GM19452 (cell line): Measurements from ENCODE around the gene ROR1.

Source experiments
- ATAC-seq: cut with Tn5 transposase; IDR thresholded peaks from one replicate; pipeline ENCODE4 v1.9.1; 2021; ENCODE audit not compliant: unreplicated experiment

The ROR1 gene

DNA sequence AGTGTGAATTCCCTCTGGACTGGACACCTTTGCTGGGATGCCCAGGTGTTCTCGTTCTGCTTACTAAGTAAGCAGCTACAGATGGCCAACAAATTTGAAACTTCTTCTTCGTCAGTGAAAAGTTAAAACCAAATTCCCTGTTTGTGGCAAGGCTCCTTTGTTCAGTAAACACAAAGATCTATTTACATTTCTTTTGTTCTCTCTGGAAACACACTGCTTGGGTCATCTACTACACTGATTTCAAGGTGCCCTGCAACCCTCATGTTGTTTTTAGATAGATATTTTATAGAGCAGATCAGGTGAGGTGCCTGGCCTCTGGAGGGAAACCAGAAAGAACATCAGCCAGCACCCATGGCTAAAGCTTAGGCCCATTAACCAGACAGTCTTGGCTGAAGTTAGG, 272.4 kb downstream of the ROR1 start:
- no peak for ATAC-seq

DNA sequence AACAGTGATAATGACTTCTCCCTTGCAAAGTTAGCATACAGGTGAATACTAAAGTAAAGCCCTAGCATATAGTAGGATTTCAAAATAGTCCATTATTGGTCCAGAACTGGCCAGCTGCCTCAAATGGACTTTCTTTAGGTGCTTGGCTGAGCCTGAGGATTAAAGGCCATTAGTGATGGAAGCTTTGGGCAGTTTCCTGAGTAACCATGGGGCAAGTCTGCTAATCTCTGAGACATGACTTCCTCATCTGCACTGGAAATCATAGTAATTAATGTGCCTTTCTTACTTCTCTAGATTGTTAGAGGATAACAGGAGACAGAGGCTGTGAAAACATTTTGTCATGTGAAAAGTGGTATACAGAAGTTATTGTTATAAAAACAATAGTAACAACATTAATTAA, 273.1 kb downstream of the ROR1 start:
- no peak for ATAC-seq

DNA sequence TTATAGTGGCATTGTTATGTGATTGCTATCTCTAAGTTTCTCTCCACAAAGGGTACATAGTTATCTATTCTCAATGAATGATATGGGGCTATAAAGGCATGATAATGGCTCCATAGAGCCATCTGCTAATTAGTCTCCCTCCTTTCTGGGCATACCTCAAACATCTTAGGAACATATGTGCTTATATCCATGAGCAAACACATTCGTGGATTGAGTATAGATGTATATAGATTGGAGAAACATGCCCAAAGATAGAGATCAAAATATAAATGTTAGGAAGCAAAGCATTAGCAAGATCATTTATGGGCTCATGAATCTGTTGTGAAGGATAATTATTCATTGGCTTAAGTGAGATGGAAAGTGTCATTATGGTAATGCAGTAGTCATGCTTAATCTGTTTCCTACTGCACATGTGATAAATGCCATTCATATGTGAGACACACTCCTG, 273.8 kb downstream of the ROR1 start:
- no peak for ATAC-seq

DNA sequence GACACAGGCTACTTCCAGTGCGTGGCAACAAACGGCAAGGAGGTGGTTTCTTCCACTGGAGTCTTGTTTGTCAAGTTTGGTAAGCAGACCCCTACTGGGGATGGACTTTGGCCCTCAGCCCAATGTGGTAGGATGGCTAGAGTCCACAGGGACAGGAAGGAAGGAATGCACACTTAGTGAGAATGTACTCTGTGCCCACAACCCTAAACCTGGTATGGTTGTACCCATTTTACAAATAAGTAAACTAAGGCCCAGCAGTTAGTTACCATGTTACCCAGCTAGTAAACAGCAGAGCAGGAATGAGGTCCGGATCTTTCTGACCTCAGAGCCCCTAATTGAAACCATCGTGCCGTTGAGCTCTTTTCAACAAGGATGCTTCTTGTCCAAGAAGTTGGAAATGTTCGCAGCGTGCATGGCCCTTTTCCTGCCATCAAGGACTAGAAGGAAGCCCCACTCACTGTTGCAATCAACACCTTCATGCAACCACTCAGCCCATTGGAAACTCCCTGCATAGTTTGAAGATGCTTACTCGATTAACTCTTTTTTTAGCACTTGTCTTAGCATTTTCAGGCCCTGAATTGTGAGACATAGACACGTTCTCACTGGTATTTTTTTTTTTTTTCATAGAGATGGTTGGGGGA, 276.2 kb downstream of the ROR1 start:
- ATAC-seq: no peak

DNA sequence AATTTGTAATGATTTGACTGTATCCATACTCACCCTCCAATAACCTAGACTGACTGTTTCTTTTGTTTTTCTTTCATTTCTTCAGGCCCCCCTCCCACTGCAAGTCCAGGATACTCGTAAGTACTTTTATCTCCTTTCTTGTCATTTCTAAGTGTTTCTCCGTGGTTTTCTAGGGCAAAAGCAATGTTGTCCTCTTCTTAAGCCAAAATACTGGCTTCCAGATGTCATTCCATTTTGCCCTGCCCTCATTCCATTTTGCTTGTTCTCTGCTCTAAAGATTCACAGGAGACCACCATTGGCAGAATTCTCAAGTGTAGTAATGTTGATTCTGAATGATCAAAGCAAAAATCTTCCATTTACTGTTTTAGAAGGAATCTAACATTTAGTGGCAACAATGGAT, 276.8 kb downstream of the ROR1 start:
- ATAC-seq: no peak

DNA sequence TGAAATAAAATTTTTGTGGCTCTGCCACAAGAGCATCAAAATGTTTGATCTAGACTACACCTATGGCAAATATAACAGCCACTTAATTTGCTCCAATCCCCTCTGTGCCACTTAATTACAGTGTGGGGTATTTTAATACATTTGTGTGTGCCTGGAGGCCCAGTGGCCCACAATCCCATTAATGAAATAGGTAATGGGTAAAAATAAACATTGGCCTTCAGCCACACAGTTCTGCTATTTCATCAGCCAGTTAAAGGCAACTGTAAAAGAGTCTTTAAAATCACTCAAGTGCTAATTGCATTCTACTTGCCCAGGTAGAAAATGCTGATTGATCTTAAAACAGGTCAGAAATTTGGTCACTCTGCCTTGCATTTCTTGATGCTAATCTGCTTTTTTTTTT, 278.0 kb downstream of the ROR1 start:
- ATAC-seq: no peak

DNA sequence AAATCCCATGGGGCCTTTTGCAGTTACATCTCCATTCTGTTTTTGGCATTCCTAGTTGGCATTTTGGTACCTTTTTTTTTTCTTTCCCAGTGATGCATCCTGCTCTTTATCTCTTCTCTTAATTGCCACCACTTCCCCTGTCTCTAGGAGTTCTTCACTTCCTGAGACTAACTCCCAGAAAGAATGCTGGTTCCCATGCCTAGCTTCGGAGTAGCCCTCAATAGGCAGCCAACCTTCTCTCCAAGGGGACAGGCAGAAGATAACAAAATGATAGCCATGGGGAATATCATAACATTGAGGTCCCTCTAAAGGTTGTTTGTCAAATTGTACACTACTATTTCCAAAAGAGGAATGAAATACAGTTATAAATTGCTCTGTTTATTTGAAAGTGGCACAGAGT, 279.0 kb downstream of the ROR1 start:
- ATAC-seq: no peak

DNA sequence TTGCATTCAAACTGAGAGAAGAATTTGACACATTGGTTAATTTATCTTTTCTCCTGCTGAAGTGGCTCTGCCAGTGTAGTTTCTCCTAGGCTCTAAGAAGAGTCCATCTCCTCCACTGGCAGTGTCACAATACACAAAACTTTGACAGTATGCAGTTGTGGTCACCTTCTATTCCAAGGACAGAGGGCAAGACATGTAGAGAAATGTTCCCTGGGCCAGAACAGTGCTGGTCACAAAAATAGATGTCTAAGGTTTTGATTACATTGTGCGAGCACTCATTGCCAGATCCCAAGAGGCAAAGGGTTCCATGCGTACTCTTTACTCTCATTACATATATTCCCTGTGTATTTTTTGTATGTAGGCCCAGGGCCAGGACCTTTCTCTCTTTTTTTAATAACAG, 281.5 kb downstream of the ROR1 start:
- ATAC-seq: no peak

DNA sequence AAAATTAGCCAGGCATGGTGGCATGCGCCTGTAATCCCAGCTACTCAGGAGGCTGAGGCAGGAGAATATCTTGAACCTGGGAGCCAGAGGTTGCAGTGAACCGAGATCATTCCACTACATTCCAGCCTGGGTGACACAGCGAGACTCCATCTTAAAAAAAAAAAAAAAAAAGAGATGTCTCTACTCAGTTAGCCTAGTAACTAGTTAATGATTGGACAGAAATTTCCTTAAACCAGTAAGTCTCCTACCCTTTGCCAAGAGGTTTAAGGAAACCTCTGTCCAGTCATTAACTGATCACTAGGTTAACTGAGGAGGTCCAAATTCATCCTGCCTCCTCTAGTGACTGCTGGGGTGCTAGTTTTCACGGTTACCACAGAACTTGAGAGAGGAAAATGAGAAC, 285.7 kb downstream of the ROR1 start:
- ATAC-seq: no peak

DNA sequence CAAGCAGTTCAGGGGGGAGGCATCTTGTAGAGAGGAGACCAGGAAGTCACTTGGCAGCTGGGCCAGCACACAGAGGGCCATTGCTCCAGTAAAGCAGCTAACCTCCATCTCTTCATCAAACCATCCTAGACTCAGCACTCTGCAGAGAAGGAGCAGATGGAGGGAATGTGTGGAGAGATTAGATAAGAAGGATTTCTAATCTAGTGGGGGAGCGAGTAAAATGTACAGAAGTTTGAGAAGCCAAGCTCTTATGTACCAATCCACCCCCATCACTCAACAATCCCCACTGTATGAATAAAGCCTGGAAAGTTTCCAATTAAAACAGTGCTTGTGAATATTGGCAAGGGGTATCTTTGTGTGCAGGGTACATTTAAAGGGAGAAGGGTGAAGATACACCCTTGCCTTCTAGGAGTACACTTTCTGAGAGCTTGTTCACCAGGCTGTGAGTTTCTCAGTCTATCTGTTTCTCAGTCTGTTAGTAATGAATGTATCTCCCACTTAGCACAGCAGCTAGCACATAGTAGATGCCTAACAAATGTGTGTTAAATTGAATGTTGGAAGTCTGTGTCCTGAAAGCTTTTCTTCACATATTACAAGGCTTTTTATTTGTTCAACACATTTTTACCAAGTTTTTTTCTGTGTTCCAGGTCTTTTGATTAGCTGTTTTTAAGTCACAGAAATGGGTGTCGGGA, 286.9 kb downstream of the ROR1 start:
- ATAC-seq: no peak

DNA sequence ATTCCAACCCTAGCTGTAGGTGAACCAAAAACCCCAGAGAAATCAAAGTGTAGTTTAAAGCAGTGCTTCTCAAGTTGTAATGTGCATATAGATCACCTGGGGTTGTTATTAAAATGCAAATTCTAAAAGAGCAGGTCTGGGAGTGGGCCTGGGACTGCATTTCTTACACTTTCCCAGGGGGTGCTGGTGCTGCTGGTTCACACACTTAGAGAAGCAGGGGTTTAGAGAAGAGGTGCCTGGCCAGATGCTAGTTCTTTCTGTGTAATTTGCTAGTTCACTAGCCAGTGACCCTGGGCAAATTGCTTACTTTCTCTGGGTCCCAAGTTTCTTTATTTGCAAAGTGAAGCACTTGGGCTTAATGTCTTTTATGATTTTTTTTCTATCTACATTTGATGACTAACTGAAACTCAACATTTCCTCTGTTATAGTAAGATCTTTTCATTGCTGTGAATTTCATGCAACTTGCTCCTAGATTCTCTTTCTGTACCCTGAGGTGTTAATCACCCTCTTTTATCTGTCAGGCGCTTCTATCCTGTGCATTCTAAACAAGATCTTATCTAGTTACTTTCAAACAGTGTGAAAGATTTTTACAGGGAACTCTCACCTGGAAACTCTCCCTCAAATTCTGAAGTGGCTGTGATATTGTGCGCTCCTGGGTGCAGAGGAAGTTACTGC, 287.8 kb downstream of the ROR1 start:
- ATAC-seq: no peak

DNA sequence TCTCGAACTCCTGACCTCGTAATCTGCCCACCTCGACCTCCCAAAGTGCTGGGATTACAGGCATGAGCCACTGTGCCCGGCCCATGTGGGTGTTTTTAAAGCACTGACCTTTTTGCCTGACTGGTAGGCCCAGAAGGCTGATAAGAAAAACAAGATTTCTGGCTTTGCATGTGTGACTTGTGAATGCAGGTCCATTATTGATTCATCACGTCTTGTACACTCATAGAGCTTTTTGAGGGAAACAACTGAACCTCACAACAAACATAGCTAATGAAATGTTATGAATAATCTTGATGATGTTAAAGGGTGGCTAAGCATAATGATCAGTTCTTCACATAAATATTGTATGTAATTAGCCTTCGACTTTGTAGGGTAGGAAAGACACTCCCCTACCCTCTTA, 288.7 kb downstream of the ROR1 start:
- no peak for ATAC-seq

DNA sequence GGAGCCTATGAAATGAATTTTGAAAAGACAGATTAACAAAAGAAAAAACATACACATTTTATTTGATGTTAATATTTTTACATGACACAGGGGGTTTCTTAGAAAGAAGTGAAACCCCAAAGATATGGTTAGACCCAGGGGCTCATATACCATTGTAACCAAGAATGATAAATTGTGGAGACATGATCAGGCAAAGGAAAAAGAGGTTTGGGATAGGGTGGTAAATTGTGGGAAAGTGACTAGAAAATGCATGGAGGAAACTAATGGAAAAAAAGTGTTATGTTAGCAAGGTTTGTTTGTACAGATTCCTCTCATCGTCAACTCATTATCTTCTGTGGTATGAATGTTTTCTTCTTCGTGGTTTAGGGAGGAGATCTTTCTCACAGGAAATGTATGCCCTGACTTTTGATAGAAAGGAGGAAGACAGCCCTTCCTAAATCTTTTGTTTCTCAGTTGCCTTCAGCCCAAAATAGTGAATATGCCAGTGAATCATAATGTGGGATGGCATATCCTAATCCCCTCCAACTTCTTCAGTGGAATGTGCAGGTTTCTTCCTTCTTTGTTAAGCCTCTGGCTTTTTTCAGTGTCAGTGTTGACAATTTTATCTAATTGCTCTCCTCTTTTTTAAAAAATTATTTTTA, 289.2 kb downstream of the ROR1 start:
- no peak for ATAC-seq

DNA sequence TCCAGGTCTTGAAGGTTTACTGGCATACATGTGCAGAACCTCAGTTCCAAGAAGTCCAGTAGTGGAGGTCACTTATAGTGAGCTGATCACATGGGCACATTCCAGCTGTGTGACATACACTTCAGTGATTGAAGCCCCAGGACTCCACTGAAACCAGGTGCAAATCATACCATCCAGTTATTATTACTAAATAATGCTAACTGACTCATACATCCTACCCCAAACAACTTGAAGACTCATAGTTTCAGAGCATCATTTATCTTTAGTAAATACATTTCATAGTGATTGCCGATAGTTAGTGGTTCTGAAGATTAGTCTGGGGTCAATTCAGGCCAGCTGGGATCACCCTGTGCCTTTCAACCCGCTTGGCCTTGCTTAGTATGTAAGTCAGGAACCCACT, 291.8 kb downstream of the ROR1 start:
- ATAC-seq: no peak

DNA sequence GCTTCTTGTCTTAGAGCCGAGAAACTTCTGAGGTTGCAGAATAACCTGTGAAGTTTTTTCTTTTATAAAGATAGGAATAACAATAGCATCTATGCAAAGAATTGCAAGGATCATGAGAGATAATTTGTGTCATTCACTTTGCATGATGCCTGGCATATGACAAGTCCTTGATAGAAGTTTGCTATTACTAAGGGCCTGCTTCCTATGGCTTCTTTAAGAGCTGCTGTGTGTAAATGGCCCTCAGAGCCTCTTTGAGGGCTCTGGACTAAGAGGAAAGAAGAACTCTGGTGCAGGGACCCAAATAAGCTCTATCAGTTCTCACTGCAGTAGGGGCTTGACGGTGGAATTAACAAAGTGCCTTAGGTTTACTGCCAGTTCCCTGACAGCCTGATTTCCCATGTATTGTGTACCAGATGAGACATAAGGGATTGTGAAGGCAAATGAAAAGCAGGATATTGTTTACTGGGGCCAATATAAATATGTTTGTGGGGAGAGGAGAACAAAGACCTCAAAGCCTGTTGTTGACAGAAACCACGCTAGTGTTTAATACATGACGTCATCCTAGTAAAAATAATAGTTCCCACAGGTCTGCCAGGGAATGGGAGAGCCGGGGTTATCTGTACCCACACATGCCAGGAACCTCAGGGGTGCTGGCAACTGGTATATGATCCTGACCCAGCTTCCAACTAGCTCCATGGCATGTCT, 298.4 kb downstream of the ROR1 start:
- no peak for ATAC-seq

DNA sequence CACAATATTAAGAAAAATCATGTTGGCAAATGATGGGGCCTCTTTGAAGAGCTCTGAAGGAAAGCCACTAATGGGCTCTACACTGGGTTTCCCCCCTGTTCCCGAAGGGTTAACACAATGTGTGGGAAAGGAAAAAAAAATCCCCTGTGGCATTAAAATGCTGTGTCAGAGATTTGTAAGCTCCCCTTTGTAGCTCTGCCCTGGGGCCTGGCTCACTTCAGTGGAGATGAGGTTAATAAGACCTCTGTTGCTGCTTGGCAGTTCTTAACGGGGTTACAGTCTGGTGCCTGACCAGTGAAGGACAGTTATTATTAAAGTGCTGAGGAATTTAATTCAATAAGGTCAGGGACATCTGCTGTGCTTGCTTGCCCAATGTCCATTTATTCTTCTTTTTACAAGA, 299.9 kb downstream of the ROR1 start:
- ATAC-seq: no peak

DNA sequence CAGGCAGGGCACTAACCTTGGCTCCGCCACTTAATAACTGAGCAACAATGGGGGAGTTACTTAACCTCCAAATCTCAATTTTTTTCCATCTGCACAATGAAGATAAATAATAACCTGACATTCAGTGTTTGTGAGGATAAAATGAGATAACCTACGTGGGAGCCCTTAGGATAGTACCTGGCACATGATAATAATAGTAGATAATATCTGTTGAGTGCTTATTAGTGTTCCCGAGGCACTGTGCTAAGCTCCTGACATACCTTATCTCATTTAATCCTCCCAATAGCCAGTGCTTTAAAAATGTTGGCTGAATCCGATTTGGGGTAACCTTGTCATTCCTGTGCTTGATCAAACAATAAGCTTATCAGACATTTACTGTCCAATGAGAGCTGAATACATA, 300.9 kb downstream of the ROR1 start:
- ATAC-seq: no peak

DNA sequence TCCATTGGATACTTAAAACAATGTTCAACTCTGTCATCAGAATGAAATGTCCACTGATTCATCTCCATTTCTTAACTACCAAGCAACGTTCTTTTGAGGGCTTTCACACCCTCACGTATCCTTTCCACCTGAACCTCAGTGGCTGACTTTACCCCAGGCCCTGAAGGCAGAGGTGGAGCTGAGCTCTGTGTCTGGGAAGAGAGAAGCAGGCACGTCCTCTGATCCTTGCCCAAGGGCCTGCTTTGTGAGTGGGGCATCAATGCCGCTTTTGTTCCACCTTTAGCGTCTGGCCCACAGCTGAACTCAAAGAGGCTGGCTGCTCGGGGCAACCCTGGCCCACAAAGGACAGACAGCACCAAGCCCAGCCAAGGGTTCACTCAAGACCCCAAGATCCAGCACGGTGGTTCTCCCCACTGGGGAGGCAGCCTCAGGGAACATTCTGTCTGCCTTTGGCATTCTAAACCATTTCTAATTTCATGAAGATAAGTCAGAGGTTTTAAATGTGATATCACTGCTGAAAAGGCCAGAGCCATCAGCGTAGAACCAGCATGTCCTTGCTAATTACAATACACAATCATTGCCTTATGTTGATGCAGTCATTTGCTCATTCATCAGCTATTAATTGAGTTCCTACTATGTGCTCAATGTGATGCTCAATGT, 303.6 kb downstream of the ROR1 start:
- ATAC-seq: no peak

DNA sequence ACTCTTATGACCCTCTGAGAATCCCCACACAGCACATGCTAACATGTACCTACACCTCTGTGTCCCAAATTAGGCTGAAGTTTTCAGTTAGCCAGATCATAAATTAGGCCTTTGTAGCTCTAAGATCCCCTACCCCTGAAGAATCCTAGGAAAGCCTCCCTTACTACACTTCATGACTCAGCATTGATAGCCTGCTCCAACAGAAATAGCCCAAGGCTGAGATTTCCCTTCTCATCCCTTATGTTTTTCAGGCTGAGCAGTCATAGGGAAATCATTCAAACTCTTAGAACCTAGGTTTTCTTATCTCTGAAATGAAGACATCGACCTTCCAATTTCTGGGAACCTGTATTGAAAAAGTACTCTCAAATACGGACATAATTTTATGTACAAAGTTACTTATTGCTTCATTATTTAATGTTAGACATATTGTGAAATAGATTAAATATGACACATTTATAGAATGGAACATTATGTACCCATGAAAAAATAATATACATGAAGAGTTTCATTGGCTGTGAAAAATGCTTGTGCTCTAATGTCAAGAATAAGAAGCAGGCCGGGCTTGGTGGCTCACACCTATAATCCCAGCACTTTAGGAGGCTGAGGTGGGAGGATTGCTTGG, 307.2 kb downstream of the ROR1 start:
- ATAC-seq: no peak

DNA sequence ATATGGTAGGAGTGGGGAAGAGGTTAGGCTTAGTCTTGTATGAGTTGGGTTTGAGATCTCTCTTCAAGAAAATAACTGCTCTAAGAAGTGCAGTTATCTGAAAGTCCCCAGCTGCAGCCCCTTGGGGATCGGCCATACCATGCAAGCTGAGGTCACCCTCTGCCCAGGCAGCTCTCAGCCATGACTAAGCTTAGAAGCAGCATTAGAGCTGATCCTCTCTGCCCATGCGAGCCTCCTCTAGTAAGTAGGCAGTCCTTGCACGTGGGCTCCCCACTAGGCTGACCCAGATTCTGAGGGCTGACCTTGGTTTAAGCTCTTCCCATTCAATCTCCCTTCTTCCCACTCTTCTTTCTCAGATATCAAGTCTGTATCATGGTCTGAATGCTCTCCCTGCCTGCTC, 308.6 kb downstream of the ROR1 start:
- no peak for ATAC-seq
